Memory B cell (primary cell): ENCODE measurements around the gene TSHZ3.

Experiments used
- ATAC-seq: fragments of 150-1000 bp; cut with Tn5 transposase; 2 replicates; pipeline ENCODE4 v1.10.0; 2021; ENCODE audit warnings: low read depth, mild to moderate bottlenecking, moderate library complexity
- DNase-seq, 2 donors: peaks; one replicate each; pipeline ENCODE4 v3.0.0; 2022; ENCODE audit warnings: low spot score in 2 of 2
- H3K27ac Mint-ChIP-seq: one replicate; pipeline ENCODE4 v1.8.0; 2022; ENCODE audit warnings: mild to moderate bottlenecking, moderate library complexity, mixed read lengths
- H3K27me3 Mint-ChIP-seq: one replicate; pipeline ENCODE4 v1.8.0; 2022; ENCODE audit warnings: mixed read lengths
- H3K36me3 Mint-ChIP-seq: one replicate; pipeline ENCODE4 v1.8.0; 2022; ENCODE audit warnings: mild to moderate bottlenecking, mixed read lengths
- H3K4me1 Mint-ChIP-seq: one replicate; pipeline ENCODE4 v1.8.0; 2022; ENCODE audit warnings: mixed read lengths
- H3K4me3 Mint-ChIP-seq: one replicate; pipeline ENCODE4 v1.8.0; 2022; ENCODE audit warnings: mild to moderate bottlenecking, moderate library complexity, mixed read lengths
- H3K9me3 Mint-ChIP-seq: one replicate; pipeline ENCODE4 v1.8.0; 2022; ENCODE audit warnings: mixed read lengths

The TSHZ3 gene

DNA sequence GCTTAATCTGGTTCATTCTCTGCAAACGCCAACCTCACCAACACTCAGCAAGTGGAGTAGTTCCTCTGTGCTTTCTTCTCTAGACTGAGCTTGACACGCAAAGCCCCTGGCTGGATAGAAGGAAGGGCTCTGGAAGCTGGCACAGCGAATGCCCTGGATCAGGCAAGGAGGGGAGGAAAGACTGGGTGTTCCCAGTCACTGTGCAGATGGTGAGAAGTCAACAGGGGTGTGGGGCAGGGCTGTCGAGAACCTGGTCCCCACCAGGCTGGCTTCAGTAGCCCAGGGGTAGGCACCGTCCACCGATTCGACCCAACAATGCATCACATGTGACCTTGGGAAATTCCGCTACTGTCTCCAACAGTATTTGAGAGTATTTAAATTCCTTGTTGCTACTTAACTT lies 65.5 kb downstream of the TSHZ3 start:
- ATAC-seq = no peak
- Mint-ChIP-seq H3K27ac (no peak overlapping the region), H3K36me3 (no peaks in the 10 kb centered on the region)

DNA sequence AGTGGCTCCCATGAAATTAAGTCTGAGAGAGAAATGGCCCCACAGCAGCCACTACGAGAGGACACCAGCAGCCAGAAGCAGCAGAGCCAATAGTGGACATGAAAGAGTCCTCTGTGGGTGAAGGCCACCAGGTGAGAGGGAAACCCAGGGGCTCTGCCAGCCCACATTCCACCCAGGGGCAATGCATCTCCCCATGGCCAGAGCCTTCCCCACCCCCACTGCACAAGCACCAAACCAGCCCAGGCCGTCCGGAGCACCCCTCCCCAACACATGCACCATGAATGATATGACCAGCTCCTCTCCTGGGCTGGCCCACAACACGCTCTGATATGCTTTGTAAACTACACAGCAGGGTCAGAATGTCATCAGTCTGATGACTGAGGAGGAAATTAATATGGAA lies 66.9 kb downstream of the TSHZ3 start:
- Mint-ChIP-seq H3K27me3 (no peaks in the 10 kb centered on the region), H3K27ac (no peak overlapping the region), H3K4me1 (no peaks in the 10 kb centered on the region), H3K4me3 (no peak overlapping the region), H3K9me3 (peaks cover 2% of the 10 kb centered on the region), H3K36me3 (no peaks in the 10 kb centered on the region)
- no peak for DNase-seq
- ATAC-seq = no peak

More for the DNA sequence above, 65.5 kb downstream of the TSHZ3 start:
- Mint-ChIP-seq H3K27me3 (no peaks in the 10 kb centered on the region), H3K4me1 (no peaks in the 10 kb centered on the region), H3K4me3 (no peak overlapping the region), H3K9me3 (peaks cover 4% of the 10 kb centered on the region)
- DNase-seq = no peak

DNA sequence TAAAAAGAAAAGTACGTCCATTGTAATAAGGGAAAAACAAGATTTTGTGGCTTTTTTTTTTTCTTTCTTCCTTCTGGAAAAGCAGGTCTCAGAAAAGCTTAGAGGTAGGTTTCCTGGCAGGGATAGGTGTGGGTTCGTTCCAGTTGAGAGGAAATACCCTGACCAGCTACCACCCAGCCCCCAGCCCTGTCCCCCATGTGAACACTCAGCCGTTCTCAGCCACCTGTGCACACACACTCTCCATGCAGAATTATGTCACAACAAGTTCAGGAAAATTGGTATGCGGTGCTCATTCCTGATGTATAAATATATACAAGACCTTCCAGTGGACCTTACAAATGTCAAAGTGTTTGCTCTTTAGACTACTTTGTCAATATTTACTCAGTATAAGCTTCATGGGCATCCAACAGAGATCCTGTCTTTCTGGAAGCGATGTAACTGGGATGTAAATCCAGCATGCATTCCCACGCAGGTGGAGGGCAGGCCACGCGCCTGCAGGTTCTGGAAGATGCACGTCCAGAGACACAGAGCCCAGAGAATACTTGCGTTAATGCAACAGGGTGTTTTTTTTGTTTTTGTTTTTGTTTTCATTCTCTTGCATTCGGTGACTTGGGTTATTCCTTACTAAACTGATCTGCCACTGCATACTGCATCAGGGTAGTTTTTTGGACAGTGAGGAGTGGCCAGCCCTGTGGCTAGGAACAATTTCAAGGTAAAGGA lies 68.8 kb downstream of the TSHZ3 start:
- no peaks in the 10 kb centered on the region for H3K9me3 Mint-ChIP-seq
- no peak overlapping the region for H3K27ac Mint-ChIP-seq
- H3K27me3 Mint-ChIP-seq = no peaks in the 10 kb centered on the region
- H3K4me1 Mint-ChIP-seq = no peaks in the 10 kb centered on the region
- no peak for DNase-seq
- H3K4me3 Mint-ChIP-seq = no peak overlapping the region
- ATAC-seq = no peak
- no peaks in the 10 kb centered on the region for H3K36me3 Mint-ChIP-seq

DNA sequence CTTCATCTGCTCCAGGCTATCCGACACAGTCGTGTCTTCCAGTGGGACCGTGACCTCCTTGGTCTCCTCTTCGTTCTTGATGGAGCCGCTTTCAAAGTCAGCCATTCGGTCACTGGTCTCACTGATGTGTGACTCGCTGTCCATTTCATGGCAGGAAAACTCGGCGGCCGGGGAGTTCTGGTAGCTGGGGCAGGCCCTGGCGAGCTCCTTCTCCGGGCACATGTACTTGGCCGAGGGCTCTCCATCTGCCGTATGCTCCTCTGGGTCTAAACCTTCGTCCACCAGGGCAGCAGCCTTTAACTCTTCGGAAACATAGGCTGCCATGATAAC lies 69.8 kb downstream of the TSHZ3 start:
- no peak overlapping the region for H3K4me3 Mint-ChIP-seq
- no peaks in the 10 kb centered on the region for H3K36me3 Mint-ChIP-seq
- DNase-seq = no peak
- no peaks in the 10 kb centered on the region for H3K27me3 Mint-ChIP-seq
- no peaks in the 10 kb centered on the region for H3K4me1 Mint-ChIP-seq
- peaks cover 2% of the 10 kb centered on the region for H3K9me3 Mint-ChIP-seq
- no peak overlapping the region for H3K27ac Mint-ChIP-seq
- no peak for ATAC-seq

DNA sequence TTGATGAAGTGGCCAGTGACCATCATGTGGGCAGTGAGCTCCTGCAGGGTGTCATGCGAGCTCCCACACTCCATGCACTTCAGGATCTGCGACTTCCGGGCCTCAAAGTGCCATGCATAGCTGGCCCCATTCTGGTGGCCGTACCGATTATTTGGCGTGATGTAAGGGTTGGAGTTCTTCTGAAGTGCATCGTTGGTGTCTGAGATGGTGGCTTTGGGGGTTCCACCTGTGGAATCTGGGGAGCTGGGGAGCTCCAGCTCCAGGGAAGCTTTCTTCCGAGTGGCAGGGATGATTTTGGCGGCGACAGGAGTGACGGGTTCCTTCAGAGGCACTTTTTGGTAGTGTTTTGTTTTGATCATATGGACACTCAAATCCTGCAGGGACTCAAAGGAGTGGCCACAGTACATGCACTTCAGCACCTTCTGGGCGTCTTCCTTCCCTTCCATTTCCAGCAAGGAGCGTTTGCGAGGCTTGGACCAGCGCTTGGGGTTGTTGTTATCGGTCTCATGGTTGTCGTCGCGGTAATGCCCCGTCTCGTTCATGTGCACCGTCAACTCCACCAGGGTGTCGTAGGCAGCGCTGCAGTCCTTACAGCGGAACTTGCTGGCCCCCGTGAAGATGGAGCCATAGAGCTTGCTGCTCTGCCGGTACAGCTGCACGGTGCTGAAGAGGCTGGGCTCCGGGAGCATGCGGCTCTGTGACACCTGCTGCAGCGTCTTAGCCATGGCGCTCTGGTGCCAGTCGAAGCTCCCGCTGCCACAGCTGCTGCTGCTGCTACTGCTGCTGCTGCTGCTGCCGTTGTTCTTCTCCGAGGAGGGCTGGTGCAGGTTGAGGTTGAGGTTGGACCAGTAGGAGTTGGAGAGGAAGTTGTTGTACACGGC lies 70.4 kb downstream of the TSHZ3 start:
- Mint-ChIP-seq H3K27me3 (no peaks in the 10 kb centered on the region), H3K36me3 (no peaks in the 10 kb centered on the region), H3K4me1 (no peaks in the 10 kb centered on the region), H3K4me3 (no peak overlapping the region), H3K27ac (no peak overlapping the region), H3K9me3 (peaks cover 2% of the 10 kb centered on the region)
- ATAC-seq (no peak), DNase-seq (no peak)

DNA sequence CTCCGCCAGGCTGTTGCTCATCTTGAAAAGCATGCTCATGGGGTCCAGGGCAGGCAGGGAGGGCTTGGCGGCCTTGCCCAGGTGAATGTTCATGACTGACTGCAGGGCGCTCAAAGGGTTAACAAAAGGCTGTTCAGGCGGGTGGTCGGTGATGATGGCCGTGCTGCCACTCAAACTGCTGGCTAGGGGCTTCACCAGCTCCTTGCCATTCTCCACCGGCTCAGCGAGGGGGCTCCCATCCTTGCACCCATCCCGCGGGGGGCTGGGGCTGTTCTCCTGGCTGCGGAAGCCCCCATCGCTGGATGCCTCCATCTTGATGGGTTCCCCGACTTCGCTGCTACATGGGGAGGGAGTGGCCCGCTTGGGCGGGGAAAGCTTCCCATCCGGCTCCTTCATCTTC lies 71.7 kb downstream of the TSHZ3 start:
- ATAC-seq = no peak
- Mint-ChIP-seq H3K27me3 (no peaks in the 10 kb centered on the region), H3K36me3 (no peaks in the 10 kb centered on the region), H3K4me3 (no peak overlapping the region), H3K27ac (no peak overlapping the region), H3K9me3 (peaks cover 2% of the 10 kb centered on the region), H3K4me1 (no peaks in the 10 kb centered on the region)
- DNase-seq = no peak

DNA sequence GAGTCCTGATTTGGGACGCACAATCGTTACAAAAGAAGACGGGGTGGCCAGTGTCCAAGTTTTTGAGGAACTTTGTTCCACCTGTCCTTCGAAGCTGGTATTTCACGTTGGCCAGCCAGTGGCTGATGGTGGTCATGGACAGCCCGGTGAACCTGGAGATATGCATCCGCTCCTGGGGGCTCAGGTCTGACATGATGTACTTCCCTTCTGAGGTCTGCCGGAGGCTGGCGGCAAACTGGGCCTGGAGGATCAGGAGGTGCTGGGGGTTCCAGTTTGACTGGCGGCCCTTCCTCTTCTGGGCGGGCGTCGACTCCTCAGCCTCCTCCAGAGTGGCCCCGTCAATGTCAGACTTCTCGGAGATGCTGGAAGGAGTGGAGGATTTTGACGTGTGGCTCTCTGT lies 72.4 kb downstream of the TSHZ3 start:
- H3K4me1 Mint-ChIP-seq = no peaks in the 10 kb centered on the region
- ATAC-seq (no peak), DNase-seq (no peak)
- no peak overlapping the region for H3K4me3 Mint-ChIP-seq
- H3K9me3 Mint-ChIP-seq = peaks cover 2% of the 10 kb centered on the region
- H3K27me3 Mint-ChIP-seq = no peaks in the 10 kb centered on the region
- H3K27ac Mint-ChIP-seq = no peak overlapping the region
- no peaks in the 10 kb centered on the region for H3K36me3 Mint-ChIP-seq

DNA sequence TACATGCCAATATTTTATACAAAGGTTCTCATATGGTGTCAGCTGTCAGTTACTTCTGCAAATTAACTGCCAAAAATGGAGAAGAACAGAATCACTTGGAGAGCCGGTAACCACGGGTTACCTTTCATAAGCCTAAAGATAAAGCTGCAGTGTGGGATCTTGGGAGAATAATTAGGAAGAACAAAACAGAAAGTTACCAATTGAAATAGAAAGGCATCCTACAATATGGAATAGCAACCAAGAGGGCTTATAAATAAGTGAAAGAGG lies 74.2 kb downstream of the TSHZ3 start:
- H3K36me3 Mint-ChIP-seq = no peaks in the 10 kb centered on the region
- no peak for DNase-seq
- H3K27ac Mint-ChIP-seq = no peak overlapping the region
- no peaks in the 10 kb centered on the region for H3K27me3 Mint-ChIP-seq
- no peak overlapping the region for H3K4me3 Mint-ChIP-seq
- no peak for ATAC-seq
- no peaks in the 10 kb centered on the region for H3K4me1 Mint-ChIP-seq
- H3K9me3 Mint-ChIP-seq = peaks cover 2% of the 10 kb centered on the region

DNA sequence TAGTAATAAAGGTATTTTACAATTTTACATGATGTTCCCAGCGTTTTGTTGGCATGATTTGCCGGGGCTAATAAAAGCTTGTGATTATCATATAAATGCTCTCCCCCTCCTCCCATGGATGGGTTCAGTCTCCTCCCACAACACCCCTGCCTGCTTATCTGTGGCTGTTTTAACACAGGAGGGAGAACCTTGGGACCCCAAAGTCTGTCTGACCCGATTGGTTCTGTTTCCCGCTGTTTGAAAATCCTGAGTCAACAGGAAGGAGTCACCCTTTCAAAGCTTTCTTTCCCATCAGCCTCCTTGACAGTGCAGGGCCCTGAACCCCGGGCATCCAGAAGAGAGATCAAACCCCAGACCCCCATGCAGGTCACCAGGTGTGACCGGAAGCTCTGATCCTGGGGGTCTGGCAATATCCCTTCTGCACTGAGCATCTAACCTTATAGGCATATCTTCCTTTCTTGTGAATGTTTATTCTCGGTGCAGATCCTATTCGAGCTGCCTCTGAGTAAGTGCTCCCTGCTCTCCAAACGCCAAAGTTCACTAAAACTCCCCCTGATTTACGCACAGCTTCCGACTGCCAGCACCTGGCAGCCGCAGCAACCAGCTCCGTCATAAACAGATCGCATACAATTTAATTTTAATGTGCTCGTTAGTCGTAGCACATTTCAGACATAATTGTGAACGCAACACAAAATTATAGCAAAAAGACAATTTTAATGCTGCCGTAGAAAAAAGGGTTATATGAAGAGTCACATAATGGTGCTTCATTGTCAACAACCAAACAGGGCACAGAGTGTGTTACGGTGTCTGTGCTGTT lies 74.8 kb downstream of the TSHZ3 start:
- H3K27ac Mint-ChIP-seq = no peak overlapping the region
- H3K27me3 Mint-ChIP-seq = no peaks in the 10 kb centered on the region
- H3K4me3 Mint-ChIP-seq = no peak overlapping the region
- no peaks in the 10 kb centered on the region for H3K4me1 Mint-ChIP-seq
- no peaks in the 10 kb centered on the region for H3K36me3 Mint-ChIP-seq
- no peak for DNase-seq
- no peak for ATAC-seq
- peaks cover 2% of the 10 kb centered on the region for H3K9me3 Mint-ChIP-seq

DNA sequence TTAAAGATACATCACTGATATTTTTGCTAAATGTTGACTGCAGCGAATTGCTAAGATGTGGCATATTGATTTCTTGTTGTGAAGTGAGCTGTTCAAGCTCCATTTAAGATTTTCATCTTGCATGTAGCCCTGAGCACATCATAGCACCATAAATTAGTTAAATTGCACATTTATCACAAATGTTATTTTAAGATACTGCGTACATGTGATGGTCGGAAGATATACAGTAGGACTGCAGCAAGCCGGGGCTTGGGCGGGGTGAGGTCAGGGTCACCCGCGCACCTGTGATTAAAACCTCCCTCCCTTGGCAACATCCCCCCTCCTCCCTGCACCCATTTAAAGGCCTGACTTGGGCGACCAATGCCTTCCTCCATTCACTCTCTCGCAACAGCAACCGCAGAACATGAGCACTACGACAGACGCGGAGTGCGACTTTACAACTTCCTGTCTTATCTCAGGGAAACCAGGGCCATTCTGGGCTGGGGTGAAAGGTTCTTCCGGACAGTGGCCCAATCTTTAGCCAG lies 76.6 kb downstream of the TSHZ3 start:
- peaks cover 4% of the 10 kb centered on the region for H3K9me3 Mint-ChIP-seq
- no peaks in the 10 kb centered on the region for H3K4me1 Mint-ChIP-seq
- no peaks in the 10 kb centered on the region for H3K36me3 Mint-ChIP-seq
- no peak overlapping the region for H3K27ac Mint-ChIP-seq
- ATAC-seq (no peak), DNase-seq (no peak)
- H3K27me3 Mint-ChIP-seq = no peaks in the 10 kb centered on the region
- H3K4me3 Mint-ChIP-seq = no peak overlapping the region

DNA sequence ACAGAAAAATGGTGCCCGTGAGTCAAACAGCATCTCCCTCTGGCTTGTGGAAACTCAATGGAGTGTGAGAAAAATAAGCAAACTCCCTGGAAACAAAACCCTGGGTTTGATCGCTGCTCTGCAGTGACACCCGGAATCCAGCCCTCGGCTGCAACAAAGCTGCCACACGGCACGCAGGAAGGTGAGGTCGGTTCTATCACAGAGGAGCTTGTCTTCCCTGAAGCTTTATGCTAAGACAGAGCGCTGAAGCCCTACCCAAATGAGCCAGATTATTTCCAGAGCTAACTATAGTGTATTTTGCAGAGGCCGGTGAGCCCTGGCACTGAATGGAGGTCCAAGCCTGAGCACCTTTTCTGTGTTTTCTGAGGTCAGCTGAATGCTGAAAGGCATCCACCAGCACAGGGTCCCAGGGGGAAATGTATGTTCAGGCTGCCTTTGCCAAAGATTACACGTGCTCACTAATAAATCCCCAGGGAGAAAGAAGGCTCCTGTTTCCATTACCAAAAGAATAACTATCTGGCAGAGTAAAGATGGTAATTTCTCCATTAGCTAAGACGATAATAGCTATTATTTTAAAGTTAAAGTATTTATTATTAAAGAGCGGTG lies 77.8 kb downstream of the TSHZ3 start:
- DNase-seq (no peak), ATAC-seq (no peak)
- no peak overlapping the region for H3K4me3 Mint-ChIP-seq
- H3K27me3 Mint-ChIP-seq = no peaks in the 10 kb centered on the region
- no peaks in the 10 kb centered on the region for H3K4me1 Mint-ChIP-seq
- H3K9me3 Mint-ChIP-seq = peaks cover 8% of the 10 kb centered on the region
- H3K36me3 Mint-ChIP-seq = no peaks in the 10 kb centered on the region
- no peak overlapping the region for H3K27ac Mint-ChIP-seq

DNA sequence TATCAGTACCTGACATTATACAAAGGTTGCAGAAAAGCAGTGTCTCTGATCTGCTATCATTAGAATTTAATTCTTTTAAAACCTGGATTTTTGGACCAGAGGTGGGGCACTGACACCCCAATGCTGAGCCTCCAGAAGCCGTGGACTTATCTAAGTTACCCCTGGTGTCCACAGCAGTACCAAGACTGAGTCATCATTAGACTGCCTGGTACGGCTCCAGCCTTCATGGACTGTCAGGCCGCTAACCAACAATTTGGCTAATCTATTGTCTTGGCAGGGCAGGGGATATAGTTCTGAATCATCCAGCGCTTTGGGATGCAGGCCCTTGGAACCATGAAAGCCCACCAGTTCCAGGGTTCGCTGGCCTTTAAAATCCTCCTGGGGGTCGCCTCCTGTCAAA lies 78.3 kb downstream of the TSHZ3 start:
- Mint-ChIP-seq H3K9me3 (peaks cover 8% of the 10 kb centered on the region), H3K27ac (no peak overlapping the region), H3K4me3 (no peak overlapping the region), H3K4me1 (no peaks in the 10 kb centered on the region), H3K27me3 (no peaks in the 10 kb centered on the region), H3K36me3 (no peaks in the 10 kb centered on the region)
- ATAC-seq (no peak), DNase-seq (no peak)

DNA sequence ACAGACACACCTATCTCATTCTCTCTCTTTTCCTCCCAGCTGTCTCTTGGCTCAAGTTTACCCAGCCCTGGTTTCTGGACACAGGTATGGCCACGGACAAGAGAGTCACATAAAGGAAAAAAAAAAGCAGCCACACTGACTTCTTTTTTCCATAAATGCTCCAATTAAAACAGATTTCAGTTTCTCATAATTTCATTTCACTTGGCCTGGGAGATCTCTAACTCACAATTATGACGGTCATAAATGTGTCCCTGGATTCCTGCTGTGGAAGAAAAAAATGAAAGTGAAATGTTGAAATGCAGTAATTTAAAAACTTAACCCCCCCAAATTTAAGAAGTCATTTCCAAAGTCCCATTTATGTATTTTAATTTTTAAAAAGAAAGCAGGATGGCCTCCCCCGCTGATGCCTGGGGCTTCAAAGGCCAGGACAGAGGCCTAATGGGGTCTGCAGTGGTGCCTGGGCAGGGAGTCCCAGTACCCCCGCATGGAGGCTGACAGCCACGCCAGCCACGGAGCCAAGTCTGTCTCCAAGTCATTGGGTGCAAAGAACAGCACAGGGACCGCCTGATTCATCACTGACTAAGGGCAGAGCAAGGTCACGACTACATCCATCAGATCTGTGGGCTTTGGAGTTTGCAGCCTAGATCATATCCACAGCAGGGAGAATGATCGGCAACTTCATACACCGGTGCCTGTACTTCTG lies 79.7 kb downstream of the TSHZ3 start:
- Mint-ChIP-seq H3K27me3 (no peaks in the 10 kb centered on the region), H3K4me1 (no peaks in the 10 kb centered on the region), H3K9me3 (peaks cover 6% of the 10 kb centered on the region), H3K27ac (no peak overlapping the region), H3K4me3 (no peak overlapping the region), H3K36me3 (no peaks in the 10 kb centered on the region)
- no peak for DNase-seq
- ATAC-seq = no peak
